Heart left ventricle (tissue), 16 donors: Measurements from ENCODE around the gene CCL2. TPM values are rescaled to one million over a fixed set of nuclear protein-coding genes. Genes with fewer than 3 reads are reported as not detected.
A peak's percentile ranks its signal among the peaks of the same experiment; 100 is the strongest.

Source experiments
- ATAC-seq, 4 donors: fragments of 200-7000 bp; cut with Tn5 transposase; one replicate each; pipeline ENCODE4 v1.9.1; 2020 to 2022; ENCODE audit warnings: moderate library complexity in 4 of 4, mild to moderate bottlenecking in 3 of 4, moderate number of reproducible peaks in 1 of 4
- DNase-seq, 5 donors: peaks; one replicate each; pipeline ENCODE4 v3.0.0-alpha.2; 2020
- H3K27ac ChIP-seq, 12 donors: fragments of 200-600 bp; sonication (generic) in 4 of 12; one replicate each; pipeline versions ENCODE4 v1.5.0 to v1.8.0; 2016 to 2022; ENCODE audit warnings: mild to moderate bottlenecking in 2 of 12
- H3K27me3 ChIP-seq, 9 donors: fragments of 200-600 bp; sonication (generic) in 2 of 9; one replicate each; pipeline versions ENCODE4 v1.5.1 to v1.8.0; 2016 to 2022; ENCODE audit warnings: mild to moderate bottlenecking in 3 of 9
- H3K36me3 ChIP-seq, 9 donors: fragments of 200-600 bp; sonication (generic) in 2 of 9; one replicate each; pipeline versions ENCODE4 v1.5.0 to v1.8.0; 2018 to 2022; ENCODE audit warnings: mild to moderate bottlenecking in 2 of 9
- H3K4me1 ChIP-seq, 12 donors: fragments of 200-600 bp; sonication (generic) in 4 of 12; one replicate each; pipeline versions ENCODE4 v1.5.0 to v1.8.0; 2016 to 2022; ENCODE audit warnings: mild to moderate bottlenecking in 3 of 12
- H3K4me3 ChIP-seq, 12 donors: fragments of 200-600 bp; sonication (generic) in 4 of 12; one replicate each; pipeline versions ENCODE4 v1.5.0 to v1.8.0; 2017 to 2022; ENCODE audit warnings: mild to moderate bottlenecking in 9 of 12, moderate library complexity in 4 of 12
- H3K9me3 ChIP-seq, 12 donors: fragments of 200-600 bp; sonication (generic) in 4 of 12; one replicate each; pipeline versions ENCODE4 v1.5.0 to v1.8.0; 2016 to 2022; ENCODE audit warnings: mild to moderate bottlenecking in 1 of 12
- POLR2A ChIP-seq, 2 donors: fragments of 450-650 bp; IDR thresholded peaks; one replicate each; pipeline ENCODE4 v1.6.1; 2017; ENCODE audit warnings: antibody characterized with exemption in 2 of 2, mild to moderate bottlenecking in 2 of 2, moderate library complexity in 2 of 2
- WGBS, 4 donors: extraction: QIAGEN DNeasy Blood & Tissue Kit in 2 of 4; methylation state at CpG; one replicate each; pipeline versions ENCODE4 v1.1.5 to v1.1.7; 2013 to 2018; 5-methylcytosine and 5-hydroxymethylcytosine counted together
- intact Hi-C, 10 donors: fragments of 100-400 bp; cut with DNase I; formaldehyde crosslinking; loops; one replicate each; pipeline versions ENCODE4 v1.11.1 to v1.14.2; 2022
- polyA plus RNA-seq, 2 donors: library from polyadenylated mRNA; stranded (reverse); fragments of 200-250 nt; gene quantifications; one replicate each; pipeline ENCODE4 v1.2.3, GENCODE V29; 2013
- total RNA-seq, 9 donors: library from RNA; depleted of rRNA in 2 of 9; stranded (reverse); fragments of >200 nt in 2 of 9; fragmentation: NEBNext Ultra II Directional in 3 of 9; extraction: Animal tissue kit (Norgen Biotek cat#: 25700) in 3 of 9; gene quantifications; one replicate each; pipeline versions ENCODE4 v1.1.0 to v1.2.4, GENCODE V29; 2016 to 2023
- TF ChIP-seq, protein P1 (sequence below), 12 donors: fragments of 200-600 bp; sonication (generic) in 4 of 12; IDR thresholded peaks; one replicate each; pipeline versions ENCODE4 v1.5.0 to v1.8.0; 2018 to 2022; ENCODE audit warnings: antibody characterized with exemption in 12 of 12, mild to moderate bottlenecking in 5 of 12
- donor health status: ischemic (EF 13 %, LVEDD 7.1; RV severe dilation, severe dysfunction).
- donor health status: healthy with polysubstance abuse.
- donor health status: DM: no; HTN: yes; CAD: no.
- donor health status: DM: no; HTN: no; CAD: no.
- donor health status: ischemic (EF 25% LVEDD 6.9; RV normal size, moderate dysfunction).
- donor health status: ischemic (EF 25% LVEDD 5.7; RV mildly dilated, moderate dysfunction).
- donor health status: healthy.
- donor health status: DM: yes; HTN: yes; CAD: no.
- donor health status: ischemic (EF 35%, LVEDD 5.7; RV mildly dilated, moderate dysfunction).
- donor health status: nonischemic (EF 11% LVEDD 7.7; RV severe dilation, severe dysfunction).
- donor health status: DM: yes; HTN: yes; CAD: no.
- donor health status: PGD.
- donor health status: ischemic (EF 29% LVEDD 5.4; RV normal size, mild dysfunction).
- donor health status: nonischemic (EF 23%, LVEDD 6.1; RV moderate dilation, normal function).

The CCL2 gene
- total and polyA plus RNA-seq, 11 donors, result 11.8 to 512 (median 43.9) TPM

DNA sequence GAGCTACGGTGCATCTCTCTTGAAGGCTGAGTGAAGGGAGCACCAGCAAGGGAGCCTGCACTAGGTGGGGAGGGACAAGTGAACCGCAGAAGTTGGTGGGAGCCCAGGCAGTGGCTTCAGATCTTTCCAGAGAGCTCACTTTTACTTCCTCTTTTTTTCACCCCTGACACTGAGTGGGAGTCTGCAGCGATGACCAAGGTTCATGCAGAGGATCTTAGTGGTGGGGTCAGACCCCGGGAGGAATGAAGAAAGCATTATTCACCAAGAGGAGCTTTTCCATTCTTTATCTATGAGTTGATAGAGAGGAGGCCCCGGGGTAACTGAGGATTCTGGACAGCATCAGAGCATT is 3.0 kb upstream of the CCL2 start:
- ATAC-seq, result peak in 3 of 4 donors; percentile 17 to 40 (median 35)
- TF ChIP-seq, protein P1, sequence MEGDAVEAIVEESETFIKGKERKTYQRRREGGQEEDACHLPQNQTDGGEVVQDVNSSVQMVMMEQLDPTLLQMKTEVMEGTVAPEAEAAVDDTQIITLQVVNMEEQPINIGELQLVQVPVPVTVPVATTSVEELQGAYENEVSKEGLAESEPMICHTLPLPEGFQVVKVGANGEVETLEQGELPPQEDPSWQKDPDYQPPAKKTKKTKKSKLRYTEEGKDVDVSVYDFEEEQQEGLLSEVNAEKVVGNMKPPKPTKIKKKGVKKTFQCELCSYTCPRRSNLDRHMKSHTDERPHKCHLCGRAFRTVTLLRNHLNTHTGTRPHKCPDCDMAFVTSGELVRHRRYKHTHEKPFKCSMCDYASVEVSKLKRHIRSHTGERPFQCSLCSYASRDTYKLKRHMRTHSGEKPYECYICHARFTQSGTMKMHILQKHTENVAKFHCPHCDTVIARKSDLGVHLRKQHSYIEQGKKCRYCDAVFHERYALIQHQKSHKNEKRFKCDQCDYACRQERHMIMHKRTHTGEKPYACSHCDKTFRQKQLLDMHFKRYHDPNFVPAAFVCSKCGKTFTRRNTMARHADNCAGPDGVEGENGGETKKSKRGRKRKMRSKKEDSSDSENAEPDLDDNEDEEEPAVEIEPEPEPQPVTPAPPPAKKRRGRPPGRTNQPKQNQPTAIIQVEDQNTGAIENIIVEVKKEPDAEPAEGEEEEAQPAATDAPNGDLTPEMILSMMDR (IDR thresholded peaks at IDR 0.05), result no peak
- TF ChIP-seq POLR2A (IDR thresholded peaks at IDR 0.05), result peak in 1 of 2 donors; percentile 2

DNA sequence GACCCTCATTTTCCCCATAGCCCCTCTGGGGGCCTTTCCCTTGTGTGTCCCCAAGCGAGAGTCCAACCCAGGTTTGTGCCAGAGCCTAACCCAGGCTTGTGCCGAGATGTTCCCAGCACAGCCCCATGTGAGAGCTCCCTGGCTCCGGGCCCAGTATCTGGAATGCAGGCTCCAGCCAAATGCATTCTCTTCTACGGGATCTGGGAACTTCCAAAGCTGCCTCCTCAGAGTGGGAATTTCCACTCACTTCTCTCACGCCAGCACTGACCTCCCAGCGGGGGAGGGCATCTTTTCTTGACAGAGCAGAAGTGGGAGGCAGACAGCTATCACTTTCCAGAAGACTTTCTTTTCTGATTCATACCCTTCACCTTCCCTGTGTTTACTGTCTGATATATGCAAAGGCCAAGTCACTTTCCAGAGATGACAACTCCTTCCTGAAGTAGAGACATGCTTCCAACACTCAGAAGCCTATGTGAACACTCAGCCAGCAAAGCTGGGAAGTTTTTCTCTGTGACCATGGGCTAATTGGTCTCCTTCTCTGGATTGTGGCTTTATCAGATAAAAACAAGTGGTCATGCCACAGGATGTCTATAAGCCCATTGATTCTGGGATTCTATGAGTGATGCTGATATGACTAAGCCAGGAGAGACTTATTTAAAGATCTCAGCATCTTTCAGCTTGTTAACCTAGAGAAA is 2.5 kb upstream of the CCL2 start:
- no peak overlapping the region for H3K4me3 ChIP-seq
- H3K9me3 ChIP-seq, result no peaks in the 10 kb centered on the region
- H3K36me3 ChIP-seq, result peaks cover 0 to 13% (median 0%) of the 10 kb centered on the region in 9 donors
- intact Hi-C loops, result loop anchor here in 6 of 10 donors (1.0 to 10.0 kb wide), 6 partner anchors 17 to 54 kb away; no protein-coding TSS in a partner anchor
- DNase-seq, result peak; percentile 94 to 98 (median 96)
- ATAC-seq, result peak; percentile 82 to 92 (median 90)
- TF ChIP-seq, protein P1 (IDR thresholded peaks at IDR 0.05), result no peak
- TF ChIP-seq POLR2A (IDR thresholded peaks at IDR 0.05), result peak in 1 of 2 donors; percentile 11
- 0 to 10% (median 5%) methylated on average over 6 of the region's 6 CpGs for WGBS, 4 donors
- H3K27me3 ChIP-seq, result no peaks in the 10 kb centered on the region
- peaks cover 23 to 89% (median 78%) of the 10 kb centered on the region in 12 donors for H3K4me1 ChIP-seq
- peak overlapping the region; percentile 31 to 94 (median 84) for H3K27ac ChIP-seq

More for the DNA sequence above, 3.0 kb upstream of the CCL2 start:
- peak overlapping the region; percentile 31 to 94 (median 84) for H3K27ac ChIP-seq
- intact Hi-C loops, result loop anchor here in 6 of 10 donors (1.0 to 10.0 kb wide), 6 partner anchors 17 to 55 kb away; no protein-coding TSS in a partner anchor
- peaks cover 23 to 93% (median 78%) of the 10 kb centered on the region in 12 donors for H3K4me1 ChIP-seq
- H3K27me3 ChIP-seq, result no peaks in the 10 kb centered on the region
- peaks cover 0 to 13% (median 0%) of the 10 kb centered on the region in 9 donors for H3K36me3 ChIP-seq
- no peaks in the 10 kb centered on the region for H3K9me3 ChIP-seq
- peak in 1 of 5 donors; percentile 56 for DNase-seq
- 24 to 38% (median 31%) methylated on average over 5 of the region's 5 CpGs for WGBS, 4 donors
- H3K4me3 ChIP-seq, result no peak overlapping the region

DNA sequence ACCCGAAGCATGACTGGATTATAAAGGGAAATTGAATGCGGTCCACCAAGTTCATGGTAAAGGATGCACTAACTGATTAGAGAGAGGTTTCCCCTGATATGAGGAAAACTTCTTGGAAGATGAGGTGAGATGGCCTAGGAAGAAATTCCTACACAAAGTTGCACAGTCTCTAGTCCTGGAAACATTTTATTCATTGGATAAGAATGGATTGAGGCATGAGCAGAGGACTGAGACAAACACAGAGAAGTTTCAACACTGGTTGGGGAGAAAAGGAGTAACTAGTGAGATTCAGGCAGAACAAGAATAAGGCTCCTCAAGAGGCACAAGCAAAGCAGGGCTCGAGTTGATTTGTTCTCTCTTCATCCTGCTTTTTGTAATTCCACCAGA is 2.0 kb upstream of the CCL2 start:
- DNase-seq, result no peak
- Histone ChIP-seq H3K27me3 (no peaks in the 10 kb centered on the region), H3K4me1 (peaks cover 23 to 86% (median 78%) of the 10 kb centered on the region in 12 donors), H3K4me3 (no peak overlapping the region), H3K9me3 (no peaks in the 10 kb centered on the region), H3K27ac (peak overlapping the region; percentile 31 to 94 (median 84)), H3K36me3 (peaks cover 0 to 13% (median 0%) of the 10 kb centered on the region in 9 donors)
- TF ChIP-seq, protein P1 (IDR thresholded peaks at IDR 0.05), result no peak
- TF ChIP-seq POLR2A (IDR thresholded peaks at IDR 0.05), result no peak
- WGBS, 4 donors, result 60 to 72% (median 65%) methylated on average over 3 of the region's 3 CpGs
- ATAC-seq, result no peak
- intact Hi-C loops, result loop anchor here in 6 of 10 donors (2.0 to 10.0 kb wide), 5 partner anchors 48 to 54 kb away; no protein-coding TSS in a partner anchor

DNA sequence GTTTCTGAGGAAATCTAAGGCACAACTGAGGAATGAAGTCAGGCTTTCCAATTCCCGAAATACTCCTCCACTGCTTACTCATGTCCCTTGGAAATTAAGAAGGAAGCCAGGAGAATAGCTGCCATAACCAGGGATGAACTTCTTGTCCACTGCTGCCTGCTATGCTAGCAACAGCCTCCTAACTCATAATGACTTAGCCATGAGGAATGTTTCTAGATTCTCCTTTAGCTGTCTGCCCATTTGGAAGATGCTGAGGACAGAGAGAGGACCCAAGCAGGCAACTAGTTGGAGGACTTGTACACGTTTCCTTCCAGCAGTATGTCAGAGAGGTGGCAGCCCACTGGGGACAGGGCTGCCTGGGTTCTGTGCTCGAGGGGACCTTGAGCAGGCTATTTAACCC is 939 bp upstream of the CCL2 start:
- Histone ChIP-seq H3K4me3 (peak overlapping the region in 4 of 12 donors; percentile 52 to 65 (median 60)), H3K27ac (peak overlapping the region in 11 of 12 donors; percentile 72 to 94 (median 84)), H3K27me3 (no peaks in the 10 kb centered on the region), H3K4me1 (peaks cover 23 to 80% (median 72%) of the 10 kb centered on the region in 12 donors), H3K36me3 (peaks cover 0 to 13% (median 0%) of the 10 kb centered on the region in 9 donors), H3K9me3 (no peaks in the 10 kb centered on the region)
- DNase-seq, result no peak
- WGBS, 4 donors, result 20 to 44% (median 41%) methylated on average over 3 of the region's 3 CpGs
- TF ChIP-seq POLR2A (IDR thresholded peaks at IDR 0.05), result no peak
- TF ChIP-seq, protein P1 (IDR thresholded peaks at IDR 0.05), result no peak
- peak; percentile 14 to 54 (median 50) for ATAC-seq
- intact Hi-C loops, result loop anchor here in 7 of 10 donors (2.0 to 10.0 kb wide), 5 partner anchors 19 to 53 kb away; no protein-coding TSS in a partner anchor
